Fibroblast of mammary gland (primary cell): ENCODE data around the gene MCEMP1.

Experiments used
- DNase-seq: peaks from one replicate; pipeline ENCODE4 v3.0.0-alpha.2; 2010; ENCODE audit warnings: low read depth
- H3K4me3 ChIP-seq: 2 replicates; pipeline ENCODE4 v1.5.1; 2011; ENCODE audit warnings: low read depth, mild to moderate bottlenecking, low read length, moderate library complexity; ENCODE audit not compliant: control insufficient read depth
- TF ChIP-seq, protein P1 (sequence below): conservative IDR thresholded peaks from 2 replicates; pipeline ENCODE4 v1.5.1; 2011; ENCODE audit warnings: low read depth, low read length, inconsistent platforms; ENCODE audit not compliant: control insufficient read depth, insufficient read depth

The MCEMP1 gene

GRCh38 chr19:7670790-7671189 is 6.1 kb upstream of the MCEMP1 start:
- no peak for DNase-seq
- TF ChIP-seq, protein P1, sequence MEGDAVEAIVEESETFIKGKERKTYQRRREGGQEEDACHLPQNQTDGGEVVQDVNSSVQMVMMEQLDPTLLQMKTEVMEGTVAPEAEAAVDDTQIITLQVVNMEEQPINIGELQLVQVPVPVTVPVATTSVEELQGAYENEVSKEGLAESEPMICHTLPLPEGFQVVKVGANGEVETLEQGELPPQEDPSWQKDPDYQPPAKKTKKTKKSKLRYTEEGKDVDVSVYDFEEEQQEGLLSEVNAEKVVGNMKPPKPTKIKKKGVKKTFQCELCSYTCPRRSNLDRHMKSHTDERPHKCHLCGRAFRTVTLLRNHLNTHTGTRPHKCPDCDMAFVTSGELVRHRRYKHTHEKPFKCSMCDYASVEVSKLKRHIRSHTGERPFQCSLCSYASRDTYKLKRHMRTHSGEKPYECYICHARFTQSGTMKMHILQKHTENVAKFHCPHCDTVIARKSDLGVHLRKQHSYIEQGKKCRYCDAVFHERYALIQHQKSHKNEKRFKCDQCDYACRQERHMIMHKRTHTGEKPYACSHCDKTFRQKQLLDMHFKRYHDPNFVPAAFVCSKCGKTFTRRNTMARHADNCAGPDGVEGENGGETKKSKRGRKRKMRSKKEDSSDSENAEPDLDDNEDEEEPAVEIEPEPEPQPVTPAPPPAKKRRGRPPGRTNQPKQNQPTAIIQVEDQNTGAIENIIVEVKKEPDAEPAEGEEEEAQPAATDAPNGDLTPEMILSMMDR: no peak
- H3K4me3 ChIP-seq: no peak overlapping the region

- H3K4me3 ChIP-seq: no peak overlapping the region
- TF ChIP-seq, protein P1: no peak
- DNase-seq: no peak
These were observed 4.4 kb upstream of the MCEMP1 start for GRCh38 chr19:7672522-7672921.

- TF ChIP-seq, protein P1: no peak
These were observed 2.6 kb upstream of the MCEMP1 start for GRCh38 chr19:7674010-7675005.

GRCh38 chr19:7676376-7676775 is 514 bp upstream of the MCEMP1 start:
- TF ChIP-seq, protein P1: no peak
- DNase-seq: no peak
- H3K4me3 ChIP-seq: no peak overlapping the region

More at GRCh38 chr19:7674010-7675005, 2.6 kb upstream of the MCEMP1 start:
- peak; percentile 84 for DNase-seq
- H3K4me3 ChIP-seq: no peak overlapping the region

- no peak overlapping the region for H3K4me3 ChIP-seq
- DNase-seq: no peak
- TF ChIP-seq, protein P1: no peak
These were observed 900 bp downstream of the MCEMP1 start for GRCh38 chr19:7677669-7678311.

DNA sequence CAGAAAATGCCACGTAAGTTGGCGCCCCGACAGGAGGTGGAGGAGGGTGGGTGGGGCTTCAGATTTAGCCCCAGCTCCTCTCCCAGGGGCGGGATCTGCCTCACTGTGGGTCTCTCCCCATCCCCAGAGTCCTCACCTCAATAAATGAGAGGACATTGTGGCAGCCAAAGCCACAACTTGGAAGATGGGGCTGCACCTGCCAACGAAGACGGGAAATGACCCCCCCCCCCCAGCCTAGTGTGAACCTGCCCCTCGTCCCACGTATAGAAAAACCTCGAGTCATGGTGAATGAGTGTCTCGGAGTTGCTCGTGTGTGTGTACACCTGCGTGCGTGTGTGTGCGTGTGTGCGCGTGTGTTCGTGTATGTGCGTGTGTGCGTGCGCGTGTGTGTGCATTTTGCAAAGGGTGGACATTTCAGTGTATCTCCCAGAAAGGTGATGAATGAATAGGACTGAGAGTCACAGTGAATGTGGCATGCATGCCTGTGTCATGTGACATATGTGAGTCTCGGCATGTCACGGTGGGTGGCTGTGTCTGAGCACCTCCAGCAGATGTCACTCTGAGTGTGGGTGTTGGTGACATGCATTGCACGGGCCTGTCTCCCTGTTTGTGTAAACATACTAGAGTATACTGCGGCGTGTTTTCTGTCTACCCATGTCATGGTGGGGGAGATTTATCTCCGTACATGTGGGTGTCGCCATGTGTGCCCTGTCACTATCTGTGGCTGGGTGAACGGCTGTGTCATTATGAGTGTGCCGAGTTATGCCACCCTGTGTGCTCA is 2.3 kb downstream of the MCEMP1 start:
- DNase-seq: no peak
- H3K4me3 ChIP-seq: no peak overlapping the region
- TF ChIP-seq, protein P1: no peak
